IPS DF 19.7 (cell line): ENCODE data around the gene LRMDA.

Experiments used
- DNase-seq: peaks from one replicate; pipeline ENCODE4 v3.0.0-alpha.2; 2013; ENCODE audit warnings: low read depth, low spot score

LRMDA gene

GRCh38 chr10:76543655-76544054 is 1112.2 kb downstream of the LRMDA start:
- no peak for DNase-seq

DNA sequence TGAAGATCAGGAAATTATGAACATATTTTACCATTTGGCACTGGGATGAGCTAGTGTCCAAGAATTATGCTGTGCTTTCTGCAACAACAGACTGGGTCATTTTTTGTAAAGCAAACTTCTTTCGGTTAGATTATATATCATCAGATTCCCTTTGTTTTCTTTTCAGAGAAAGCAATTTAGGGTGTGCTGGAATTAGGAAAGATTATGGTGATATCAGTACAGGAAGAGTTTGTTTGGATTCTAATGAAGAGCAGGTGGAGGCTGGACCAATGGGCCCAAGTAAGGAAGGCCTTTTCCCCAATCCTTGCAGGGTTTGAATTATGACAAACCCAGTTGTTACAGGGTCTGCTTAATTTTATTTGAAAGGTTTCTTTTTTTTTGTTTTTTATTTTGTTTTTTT is 1113.4 kb downstream of the LRMDA start:
- DNase-seq = no peak

- no peak for DNase-seq
Measured at GRCh38 chr10:76546411-76546810, 1115.0 kb downstream of the LRMDA start.

- DNase-seq = peak; percentile 33
Measured at GRCh38 chr10:76547352-76547972, 1116.0 kb downstream of the LRMDA start.

DNA sequence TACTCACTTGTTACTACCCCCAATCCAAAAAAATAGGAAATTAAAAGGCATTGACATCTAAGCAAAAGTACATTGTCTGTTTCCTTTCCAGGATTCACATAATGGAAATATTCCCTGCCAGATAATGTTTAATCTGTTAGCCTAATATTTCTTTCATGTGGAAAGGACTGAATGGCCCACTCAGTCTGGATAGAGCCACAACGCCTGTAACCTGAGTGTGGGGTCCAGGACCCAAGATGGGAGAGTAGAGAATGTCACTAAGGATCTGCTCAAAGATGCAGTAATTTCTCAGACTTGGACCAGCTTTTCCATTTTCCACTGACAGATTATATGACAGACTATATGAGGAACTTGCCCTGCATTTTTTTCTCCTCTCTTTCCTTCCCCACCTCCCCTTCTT is 1117.3 kb downstream of the LRMDA start:
- no peak for DNase-seq

GRCh38 chr10:76549171-76549570 is 1117.7 kb downstream of the LRMDA start:
- DNase-seq = no peak

- DNase-seq = no peak
Measured at GRCh38 chr10:76550806-76551205, 1119.4 kb downstream of the LRMDA start.

GRCh38 chr10:76552091-76552873 is 1120.9 kb downstream of the LRMDA start:
- DNase-seq = no peak

DNA sequence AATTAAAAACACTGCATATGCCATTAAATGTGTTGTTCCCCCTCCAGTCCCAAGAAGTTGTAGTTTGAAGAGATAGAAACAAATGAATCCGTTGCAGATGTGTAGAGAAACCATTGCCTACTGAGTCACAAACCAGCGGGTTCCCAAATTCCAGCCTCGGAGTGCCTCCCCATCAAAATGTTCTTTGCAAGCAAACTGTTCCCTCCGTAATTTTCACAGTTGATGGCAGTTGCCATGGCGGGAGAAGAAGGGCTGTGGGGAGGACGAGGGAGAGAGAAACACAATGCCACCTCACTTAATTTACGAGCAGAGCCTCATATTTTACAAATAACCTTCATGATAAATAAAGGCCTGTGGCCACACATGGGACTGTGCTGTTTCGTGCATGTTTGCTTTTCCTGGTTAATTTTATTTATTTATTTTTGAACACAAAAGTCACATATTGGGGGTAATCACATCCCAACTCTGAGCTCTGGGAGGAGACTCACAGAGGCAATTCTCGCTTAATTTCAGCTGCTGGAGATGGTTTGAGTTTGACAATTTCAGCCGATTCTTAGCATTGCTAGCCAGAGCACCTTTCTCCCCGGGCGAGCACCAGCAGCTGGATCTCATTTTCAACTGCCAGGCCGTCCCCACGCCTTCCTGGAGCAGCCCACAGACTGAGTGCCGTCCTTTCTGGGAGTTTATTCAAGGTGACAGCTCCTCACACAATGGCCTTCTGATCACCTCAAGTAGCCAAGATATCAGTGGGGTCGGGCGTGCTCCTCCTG is 1122.0 kb downstream of the LRMDA start:
- DNase-seq = no peak

DNA sequence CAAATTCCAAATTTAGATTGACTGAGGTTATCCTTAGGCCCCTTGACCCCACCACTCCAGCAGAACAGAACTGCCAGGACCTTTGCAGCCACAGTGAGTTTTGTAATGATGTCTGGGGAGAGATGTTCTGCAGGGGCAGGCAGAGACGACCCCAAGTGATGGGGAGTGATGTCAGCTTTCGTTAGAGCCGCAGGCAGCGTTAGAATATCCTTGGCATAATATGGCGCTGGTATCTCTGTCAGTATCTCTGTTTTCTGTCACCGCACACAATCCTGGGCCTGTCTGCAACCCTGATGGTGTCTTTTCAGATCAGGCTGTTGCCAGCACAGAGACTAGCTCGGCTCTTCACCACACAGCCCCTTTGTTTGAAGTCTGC is 1122.6 kb downstream of the LRMDA start:
- no peak for DNase-seq

- DNase-seq = no peak
Measured at GRCh38 chr10:76554478-76554877, 1123.1 kb downstream of the LRMDA start.

DNA sequence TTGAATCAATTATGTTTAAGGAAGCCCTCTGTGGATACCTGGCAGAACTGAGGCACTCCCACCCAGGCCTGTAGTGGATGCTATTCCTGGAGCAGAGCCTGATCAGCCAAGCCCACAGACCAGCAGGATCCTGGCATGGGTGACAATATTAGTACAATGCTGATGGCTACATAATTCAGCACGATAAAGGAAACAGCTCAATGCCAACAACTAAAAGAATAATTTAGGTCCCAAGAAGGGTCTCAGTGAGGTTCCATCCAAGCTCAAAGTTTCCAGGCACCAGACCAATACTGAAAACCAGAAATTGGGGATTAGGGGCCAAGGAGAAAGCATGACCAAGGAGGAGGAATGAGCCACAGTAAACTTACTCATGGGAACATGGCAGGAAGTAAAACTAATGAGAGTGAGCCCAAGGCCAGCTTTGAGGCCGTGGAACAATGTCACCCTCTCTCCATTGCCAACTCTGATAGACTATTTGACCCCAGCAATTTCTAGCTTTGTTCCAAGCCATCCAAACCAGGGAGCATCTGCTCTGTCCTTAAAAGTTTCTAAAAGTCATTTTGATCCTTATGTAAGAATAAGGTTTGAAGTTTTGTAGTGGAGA is 1123.7 kb downstream of the LRMDA start:
- DNase-seq = no peak

GRCh38 chr10:76557366-76557765 is 1125.9 kb downstream of the LRMDA start:
- DNase-seq = no peak

DNA sequence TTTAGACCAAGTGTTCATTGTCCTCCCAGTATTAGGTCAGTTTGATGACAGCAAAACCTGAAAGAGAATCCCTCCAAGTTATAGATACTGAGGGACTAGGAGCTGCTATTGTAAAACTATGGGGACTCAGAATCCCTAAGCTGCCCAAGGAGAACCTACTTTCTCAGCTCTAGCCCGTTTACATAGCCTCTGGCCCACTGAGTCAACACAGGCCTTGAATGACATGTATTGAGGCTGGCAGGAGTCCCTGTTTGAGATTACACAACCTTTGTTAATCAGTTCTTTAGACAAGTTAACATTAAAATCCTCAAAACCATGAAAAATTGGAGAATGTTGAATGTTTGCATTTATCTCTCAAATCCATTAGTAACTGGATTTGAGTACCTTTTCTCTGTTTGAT is 1127.2 kb downstream of the LRMDA start:
- DNase-seq = no peak

GRCh38 chr10:76558996-76559891 is 1127.8 kb downstream of the LRMDA start:
- no peak for DNase-seq

- no peak for DNase-seq
Measured at GRCh38 chr10:76559892-76560220, 1128.4 kb downstream of the LRMDA start.

GRCh38 chr10:76560338-76560737 is 1128.9 kb downstream of the LRMDA start:
- DNase-seq = no peak

- no peak for DNase-seq
Measured at GRCh38 chr10:76563286-76563685, 1131.9 kb downstream of the LRMDA start.

DNA sequence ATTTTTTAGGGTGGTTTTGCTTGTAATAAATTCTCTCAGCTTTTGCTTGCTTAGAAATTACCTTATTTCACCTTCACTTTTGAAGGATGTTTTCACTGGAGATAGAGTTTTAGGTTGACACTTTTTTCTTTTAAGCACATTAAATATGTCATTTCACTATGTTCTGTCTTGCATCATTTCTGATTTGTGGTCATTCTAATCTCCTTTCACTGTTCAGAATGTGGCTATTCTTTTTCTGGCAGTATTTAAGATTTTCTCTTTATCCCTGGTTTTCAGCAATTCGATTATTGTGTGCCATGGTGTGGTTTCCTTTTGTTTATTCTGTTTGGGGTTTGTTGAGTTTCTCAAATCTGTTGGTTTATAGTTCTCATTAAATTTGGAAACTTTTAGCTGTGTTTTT is 1140.6 kb downstream of the LRMDA start:
- no peak for DNase-seq

DNA sequence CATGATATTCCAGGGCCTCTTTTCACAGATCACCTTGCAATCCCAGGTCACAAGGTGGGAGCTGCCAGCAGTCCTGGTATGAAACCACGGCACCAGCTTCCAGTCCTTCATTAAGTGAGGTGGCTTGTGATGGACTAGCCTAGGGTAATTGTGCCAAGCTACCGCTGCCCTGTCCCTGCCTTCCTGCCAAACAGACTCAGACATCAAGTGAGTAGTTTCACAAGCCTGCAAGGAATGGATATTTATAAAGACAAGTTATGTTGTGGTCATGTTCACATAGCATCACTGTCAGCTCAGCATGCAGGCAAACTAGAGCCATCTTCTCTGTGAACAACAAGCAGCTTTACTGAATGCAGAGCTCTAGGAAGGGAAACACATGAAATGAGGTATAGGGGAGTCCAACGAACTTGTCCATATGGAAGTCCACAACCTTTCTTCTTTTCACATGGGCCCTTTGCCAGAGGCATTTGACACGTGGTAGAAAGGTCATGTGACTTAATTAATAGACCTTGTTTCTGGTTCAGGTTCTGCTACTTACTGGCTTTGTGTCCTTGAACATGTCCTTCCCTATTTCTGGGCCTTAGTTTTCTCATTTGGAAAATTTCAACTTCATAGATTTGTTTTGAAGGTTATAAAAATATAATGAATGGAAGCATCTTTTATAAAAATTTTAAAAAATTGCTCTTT is 1145.0 kb downstream of the LRMDA start:
- no peak for DNase-seq

GRCh38 chr10:76577455-76577854 is 1146.0 kb downstream of the LRMDA start:
- no peak for DNase-seq
